ENCODE measurements around the gene HORMAD2. TPM values are rescaled to one million over a fixed set of nuclear protein-coding genes. Genes with fewer than 3 reads are reported as not detected.
"Not testable (repeated sequence)": the region's sequence is repeated elsewhere in the genome, so short reads cannot be mapped to it uniquely, and the experiment has no call there.

HORMAD2 gene
- total RNA-seq, 1 donor from 2014 or later = not detected

DNA sequence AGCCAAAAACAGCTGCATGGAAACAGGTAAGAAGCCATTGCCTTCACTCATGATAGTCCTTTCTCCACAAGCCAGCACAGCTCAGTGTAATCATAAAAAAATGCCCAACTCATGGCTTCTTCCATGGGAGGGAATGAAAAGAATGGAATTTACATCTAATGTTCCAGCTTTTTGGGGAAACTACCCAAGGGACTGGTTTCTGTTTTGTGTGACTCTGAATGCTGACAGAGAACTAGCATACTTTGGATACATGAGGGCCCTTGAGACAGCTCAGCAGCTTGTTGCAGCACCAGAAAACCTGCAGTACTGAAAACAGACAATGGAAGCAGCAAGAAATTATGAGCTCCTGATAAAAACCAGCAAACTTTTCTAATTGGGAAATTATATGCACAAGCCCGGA, 24.2 kb upstream of the HORMAD2 start:
- H3K9me3 Mint-ChIP-seq = peaks cover 4% of the 10 kb centered on the region

DNA sequence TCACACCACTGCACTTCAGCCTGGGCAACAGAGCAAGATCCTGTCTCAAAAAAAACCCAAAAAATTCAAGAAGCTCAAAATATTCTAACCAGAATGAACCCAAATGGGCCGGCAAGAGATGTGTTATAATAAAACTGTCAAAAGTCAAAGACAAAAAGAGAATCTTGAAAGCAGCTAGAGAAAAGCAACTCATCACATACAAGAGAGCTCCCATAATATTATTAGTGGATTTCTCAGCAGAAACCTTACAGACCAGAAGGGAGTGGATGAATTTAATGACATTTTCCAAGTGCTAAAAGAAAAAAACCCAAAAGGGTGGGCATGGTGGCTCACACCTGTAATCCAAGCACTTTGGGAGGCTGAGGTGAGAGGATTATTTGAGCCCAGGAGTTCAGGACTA, 22.9 kb upstream of the HORMAD2 start:
- DNase-seq (ENCODE audit: extremely low spot score, unreplicated experiment) = no peak
- Mint-ChIP-seq H3K9me3 (peaks cover 4% of the 10 kb centered on the region), H3K36me3 (no peaks in the 10 kb centered on the region), H3K27ac (no peak overlapping the region), H3K4me3 (no peak overlapping the region), H3K27me3 (peaks cover 5% of the 10 kb centered on the region), H3K4me1 (ENCODE audit: unreplicated experiment) (peaks cover 8% of the 10 kb centered on the region)
- TF ChIP-seq, protein P1, sequence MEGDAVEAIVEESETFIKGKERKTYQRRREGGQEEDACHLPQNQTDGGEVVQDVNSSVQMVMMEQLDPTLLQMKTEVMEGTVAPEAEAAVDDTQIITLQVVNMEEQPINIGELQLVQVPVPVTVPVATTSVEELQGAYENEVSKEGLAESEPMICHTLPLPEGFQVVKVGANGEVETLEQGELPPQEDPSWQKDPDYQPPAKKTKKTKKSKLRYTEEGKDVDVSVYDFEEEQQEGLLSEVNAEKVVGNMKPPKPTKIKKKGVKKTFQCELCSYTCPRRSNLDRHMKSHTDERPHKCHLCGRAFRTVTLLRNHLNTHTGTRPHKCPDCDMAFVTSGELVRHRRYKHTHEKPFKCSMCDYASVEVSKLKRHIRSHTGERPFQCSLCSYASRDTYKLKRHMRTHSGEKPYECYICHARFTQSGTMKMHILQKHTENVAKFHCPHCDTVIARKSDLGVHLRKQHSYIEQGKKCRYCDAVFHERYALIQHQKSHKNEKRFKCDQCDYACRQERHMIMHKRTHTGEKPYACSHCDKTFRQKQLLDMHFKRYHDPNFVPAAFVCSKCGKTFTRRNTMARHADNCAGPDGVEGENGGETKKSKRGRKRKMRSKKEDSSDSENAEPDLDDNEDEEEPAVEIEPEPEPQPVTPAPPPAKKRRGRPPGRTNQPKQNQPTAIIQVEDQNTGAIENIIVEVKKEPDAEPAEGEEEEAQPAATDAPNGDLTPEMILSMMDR (conservative IDR thresholded peaks at IDR 0.05) = no peak

More for the DNA sequence above, 24.2 kb upstream of the HORMAD2 start:
- no peak for DNase-seq (ENCODE audit: extremely low spot score, unreplicated experiment)
- TF ChIP-seq, protein P1 (conservative IDR thresholded peaks at IDR 0.05) = no peak
- Mint-ChIP-seq H3K4me3 (no peak overlapping the region), H3K27me3 (no peaks in the 10 kb centered on the region), H3K27ac (no peak overlapping the region), H3K4me1 (ENCODE audit: unreplicated experiment) (peaks cover 8% of the 10 kb centered on the region), H3K36me3 (no peaks in the 10 kb centered on the region)

DNA sequence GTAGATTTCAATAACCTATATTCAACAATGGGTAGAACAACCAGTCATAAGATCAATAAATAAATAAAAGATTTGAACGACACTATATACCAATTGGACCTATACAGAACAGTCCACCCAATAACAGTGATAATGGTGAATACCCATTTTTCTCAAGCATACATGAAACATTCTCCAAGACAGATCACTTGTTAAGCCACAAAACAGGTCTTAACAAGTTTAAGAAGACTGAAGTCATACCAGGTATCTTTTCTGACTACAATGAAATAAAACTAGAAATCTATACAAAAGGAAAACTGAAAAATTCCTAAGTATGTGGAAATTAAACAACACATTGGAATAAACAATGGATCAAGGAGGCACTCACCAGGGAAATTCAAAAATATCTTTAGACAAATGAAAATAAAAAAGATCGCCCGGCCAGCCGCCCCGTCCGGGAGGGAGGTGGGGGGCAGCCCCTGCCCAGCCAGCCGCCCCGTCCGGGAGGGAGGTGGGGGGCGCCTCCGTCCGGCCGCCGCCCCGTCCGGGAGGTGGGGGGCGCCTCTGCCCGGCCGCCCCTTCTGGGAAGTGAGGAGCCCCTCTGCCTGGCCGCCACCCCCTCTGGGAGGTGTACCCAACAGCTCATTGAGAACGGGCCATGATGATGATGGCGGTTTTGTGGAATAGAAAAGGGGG, 20.8 kb upstream of the HORMAD2 start:
- not testable (repeated sequence) for H3K27ac Mint-ChIP-seq; H3K4me3 Mint-ChIP-seq; H3K36me3 Mint-ChIP-seq; H3K4me1 Mint-ChIP-seq (ENCODE audit: unreplicated experiment); DNase-seq (ENCODE audit: extremely low spot score, unreplicated experiment); H3K9me3 Mint-ChIP-seq; H3K27me3 Mint-ChIP-seq

DNA sequence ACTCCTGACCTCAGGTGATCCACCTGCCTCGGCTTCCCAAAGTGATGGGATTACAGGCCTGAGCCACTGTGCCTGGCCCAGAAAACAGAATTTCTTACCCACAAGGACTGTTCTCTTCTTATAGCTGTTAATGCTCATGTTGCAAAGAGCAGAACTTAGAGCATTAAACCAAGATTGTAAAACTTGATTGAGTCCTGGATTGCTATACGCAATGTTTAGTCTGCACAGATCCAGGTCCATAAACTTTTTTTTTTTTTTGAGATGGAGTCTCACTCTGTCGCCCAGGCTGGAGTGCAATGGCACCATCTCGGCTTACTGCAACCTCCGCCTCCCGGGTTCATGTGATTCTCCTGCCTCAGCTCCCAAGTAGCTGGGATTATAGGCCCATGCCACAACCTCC, 19.2 kb upstream of the HORMAD2 start:
- H3K27me3 Mint-ChIP-seq; H3K4me1 Mint-ChIP-seq (ENCODE audit: unreplicated experiment); DNase-seq (ENCODE audit: extremely low spot score, unreplicated experiment); H3K36me3 Mint-ChIP-seq; H3K4me3 Mint-ChIP-seq; H3K27ac Mint-ChIP-seq; H3K9me3 Mint-ChIP-seq: not testable (repeated sequence)

DNA sequence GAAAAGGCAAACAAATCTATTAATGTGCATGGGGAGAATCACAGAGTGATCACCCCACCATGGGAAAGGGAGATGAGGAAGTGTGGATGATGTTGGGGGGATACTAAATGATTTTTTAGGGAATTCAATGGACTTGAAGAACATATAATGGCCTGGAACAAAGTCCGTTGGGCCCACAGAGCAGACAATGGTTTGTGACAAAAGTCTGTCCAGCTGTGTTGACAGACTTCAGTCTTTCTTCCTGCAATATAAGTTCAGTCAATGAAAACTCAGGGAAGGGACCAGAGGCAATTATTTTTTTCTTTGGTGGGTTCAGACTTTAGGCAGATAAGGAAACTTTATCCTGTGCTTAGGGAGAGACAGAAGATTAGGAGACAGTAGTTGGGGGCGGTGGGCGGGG, 18.0 kb upstream of the HORMAD2 start:
- no peak overlapping the region for H3K4me3 Mint-ChIP-seq
- H3K27me3 Mint-ChIP-seq = peaks cover 5% of the 10 kb centered on the region
- no peaks in the 10 kb centered on the region for H3K4me1 Mint-ChIP-seq (ENCODE audit: unreplicated experiment)

DNA sequence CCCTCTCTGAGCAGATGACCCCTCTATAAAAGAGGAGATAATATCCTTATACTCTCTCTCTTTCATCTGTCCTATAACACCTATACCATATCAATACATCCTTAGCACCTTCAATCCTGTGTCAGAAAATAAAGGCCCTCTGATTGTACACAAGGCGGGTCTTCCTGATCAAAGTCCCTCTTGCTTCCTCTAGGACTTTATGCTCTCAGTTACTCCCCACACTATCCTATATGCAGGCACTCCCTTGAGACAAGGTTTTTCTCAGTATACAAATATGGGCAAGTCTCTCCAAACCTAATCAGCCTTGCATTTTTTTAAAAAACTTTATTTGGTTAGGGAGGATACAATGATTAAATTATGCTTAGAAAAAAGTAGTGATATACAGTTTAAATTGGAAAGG, 17.3 kb upstream of the HORMAD2 start:
- H3K4me1 Mint-ChIP-seq (ENCODE audit: unreplicated experiment) = no peaks in the 10 kb centered on the region

More for the DNA sequence above, 18.0 kb upstream of the HORMAD2 start:
- Mint-ChIP-seq H3K9me3 (peaks cover 4% of the 10 kb centered on the region), H3K36me3 (no peaks in the 10 kb centered on the region), H3K27ac (no peak overlapping the region)
- TF ChIP-seq, protein P1 (conservative IDR thresholded peaks at IDR 0.05) = no peak
- DNase-seq (ENCODE audit: extremely low spot score, unreplicated experiment) = no peak

More for the DNA sequence above, 17.3 kb upstream of the HORMAD2 start:
- Mint-ChIP-seq H3K4me3 (no peak overlapping the region), H3K9me3 (peaks cover 4% of the 10 kb centered on the region), H3K36me3 (no peaks in the 10 kb centered on the region), H3K27me3 (peaks cover 5% of the 10 kb centered on the region), H3K27ac (no peak overlapping the region)
- TF ChIP-seq, protein P1 (conservative IDR thresholded peaks at IDR 0.05) = no peak
- DNase-seq (ENCODE audit: extremely low spot score, unreplicated experiment) = no peak
